Right lobe of liver (tissue), 6 donors: ENCODE measurements around the gene RAP1GAP. TPM values are rescaled to one million over a fixed set of nuclear protein-coding genes. Genes with fewer than 3 reads are reported as not detected.

Source experiments
- ATAC-seq, 4 donors: fragments of 200-7000 bp; cut with Tn5 transposase; one replicate each; pipeline ENCODE4 v1.9.1; 2020; ENCODE audit warnings: mild to moderate bottlenecking in 4 of 4, moderate library complexity in 4 of 4
- DNase-seq, 3 donors: peaks; one replicate each; pipeline ENCODE4 v3.0.0-alpha.2; 2020
- H3K27ac ChIP-seq, 3 donors: fragments of 200-600 bp; one replicate each; pipeline ENCODE4 v1.8.0; 2022
- H3K27me3 ChIP-seq, 2 donors: fragments of 200-600 bp; one replicate each; pipeline ENCODE4 v1.8.0; 2022
- H3K36me3 ChIP-seq, 4 donors: fragments of 200-600 bp; sonication (generic) in 1 of 4; one replicate each; pipeline versions ENCODE4 v1.5.1 to v1.8.0; 2017 to 2022; ENCODE audit warnings: control low read depth in 1 of 4
- H3K4me1 ChIP-seq, 4 donors: fragments of 200-600 bp; sonication (generic) in 1 of 4; one replicate each; pipeline versions ENCODE4 v1.5.1 to v1.8.0; 2017 to 2022; ENCODE audit warnings: control low read depth in 1 of 4
- H3K4me3 ChIP-seq, 3 donors: fragments of 200-600 bp; one replicate each; pipeline ENCODE4 v1.8.0; 2022
- H3K9me3 ChIP-seq, 4 donors: fragments of 200-600 bp; sonication (generic) in 1 of 4; one replicate each; pipeline versions ENCODE4 v1.5.1 to v1.8.0; 2017 to 2022; ENCODE audit warnings: control low read depth in 1 of 4
- POLR2A ChIP-seq: fragments of 450-650 bp; IDR thresholded peaks from one replicate; pipeline ENCODE4 v1.6.1; 2017; ENCODE audit warnings: antibody characterized with exemption, mild to moderate bottlenecking
- WGBS: methylation state at CpG from one replicate; pipeline ENCODE4 v1.1.6; 2018; ENCODE audit warnings: low coverage, low lambda C conversion rate; ENCODE audit not compliant: insufficient coverage; ENCODE audit errors: missing lambda C conversion rate; 5-methylcytosine and 5-hydroxymethylcytosine counted together
- intact Hi-C, 2 donors: fragments of 100-400 bp; cut with DNase I; formaldehyde crosslinking; loops; one replicate each; pipeline versions ENCODE4 v1.11.2 to v1.14.1; 2022
- total RNA-seq, 6 experiments: library from RNA; depleted of rRNA in 2 of 6; stranded (reverse); fragments of >200 nt in 2 of 6; fragmentation: NEBNext Ultra II Directional in 3 of 6; extraction: Animal tissue kit (Norgen Biotek cat#: 25700) in 3 of 6; gene quantifications; one replicate each; pipeline versions ENCODE4 v1.1.0 to v1.2.4, GENCODE V29; 2016 to 2023
- TF ChIP-seq, protein P1 (sequence below), 4 donors: fragments of 200-600 bp in 3 of 4; fragments of 450-650 bp in 1 of 4; IDR thresholded peaks; one replicate each; pipeline versions ENCODE4 v1.5.1 to v1.8.0; 2016 to 2022; ENCODE audit warnings: antibody characterized with exemption in 4 of 4, mild to moderate bottlenecking in 2 of 4
- donor health status: DM: no; HTN: yes; CAD: no.
- donor health status: DM: no; HTN: no; CAD: no.
- donor health status: DM: no; HTN: no; CAD: no.
- donor health status: DM: no; HTN: yes; CAD: no.
- donor health status: DM: no; HTN: yes; CAD: no.

RAP1GAP gene
- total RNA-seq, 6 experiments from 2014 or later: 8.0 to 38.1 (median 22.2) TPM

GRCh38 chr1:21691739-21692138, 22.6 kb upstream of the RAP1GAP start:
- Histone ChIP-seq H3K9me3 (no peaks in the 10 kb centered on the region), H3K4me3 (no peak overlapping the region), H3K27me3 (no peaks in the 10 kb centered on the region), H3K36me3 (peaks cover 0 to 64% (median 13%) of the 10 kb centered on the region in 4 donors), H3K27ac (no peak overlapping the region), H3K4me1 (no peaks in the 10 kb centered on the region)
- DNase-seq: no peak
- no peak for ATAC-seq
- 74% methylated on average over 3 of the region's 3 CpGs for WGBS
- TF ChIP-seq, protein P1, sequence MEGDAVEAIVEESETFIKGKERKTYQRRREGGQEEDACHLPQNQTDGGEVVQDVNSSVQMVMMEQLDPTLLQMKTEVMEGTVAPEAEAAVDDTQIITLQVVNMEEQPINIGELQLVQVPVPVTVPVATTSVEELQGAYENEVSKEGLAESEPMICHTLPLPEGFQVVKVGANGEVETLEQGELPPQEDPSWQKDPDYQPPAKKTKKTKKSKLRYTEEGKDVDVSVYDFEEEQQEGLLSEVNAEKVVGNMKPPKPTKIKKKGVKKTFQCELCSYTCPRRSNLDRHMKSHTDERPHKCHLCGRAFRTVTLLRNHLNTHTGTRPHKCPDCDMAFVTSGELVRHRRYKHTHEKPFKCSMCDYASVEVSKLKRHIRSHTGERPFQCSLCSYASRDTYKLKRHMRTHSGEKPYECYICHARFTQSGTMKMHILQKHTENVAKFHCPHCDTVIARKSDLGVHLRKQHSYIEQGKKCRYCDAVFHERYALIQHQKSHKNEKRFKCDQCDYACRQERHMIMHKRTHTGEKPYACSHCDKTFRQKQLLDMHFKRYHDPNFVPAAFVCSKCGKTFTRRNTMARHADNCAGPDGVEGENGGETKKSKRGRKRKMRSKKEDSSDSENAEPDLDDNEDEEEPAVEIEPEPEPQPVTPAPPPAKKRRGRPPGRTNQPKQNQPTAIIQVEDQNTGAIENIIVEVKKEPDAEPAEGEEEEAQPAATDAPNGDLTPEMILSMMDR (IDR thresholded peaks at IDR 0.05): no peak
- TF ChIP-seq POLR2A: no peak
- intact Hi-C loops: no loop called here

GRCh38 chr1:21689661-21690372, 20.7 kb upstream of the RAP1GAP start:
- H3K9me3 ChIP-seq: no peaks in the 10 kb centered on the region
- H3K4me1 ChIP-seq: no peaks in the 10 kb centered on the region
- no peaks in the 10 kb centered on the region for H3K27me3 ChIP-seq
- no peak for ATAC-seq
- DNase-seq: no peak
- peaks cover 0 to 63% (median 14%) of the 10 kb centered on the region in 4 donors for H3K36me3 ChIP-seq
- WGBS: 91% methylated on average over 5 of the region's 6 CpGs
- TF ChIP-seq, protein P1 (IDR thresholded peaks at IDR 0.05): no peak
- TF ChIP-seq POLR2A: no peak
- H3K4me3 ChIP-seq: no peak overlapping the region
- no peak overlapping the region for H3K27ac ChIP-seq
- intact Hi-C loops: no loop called here

DNA sequence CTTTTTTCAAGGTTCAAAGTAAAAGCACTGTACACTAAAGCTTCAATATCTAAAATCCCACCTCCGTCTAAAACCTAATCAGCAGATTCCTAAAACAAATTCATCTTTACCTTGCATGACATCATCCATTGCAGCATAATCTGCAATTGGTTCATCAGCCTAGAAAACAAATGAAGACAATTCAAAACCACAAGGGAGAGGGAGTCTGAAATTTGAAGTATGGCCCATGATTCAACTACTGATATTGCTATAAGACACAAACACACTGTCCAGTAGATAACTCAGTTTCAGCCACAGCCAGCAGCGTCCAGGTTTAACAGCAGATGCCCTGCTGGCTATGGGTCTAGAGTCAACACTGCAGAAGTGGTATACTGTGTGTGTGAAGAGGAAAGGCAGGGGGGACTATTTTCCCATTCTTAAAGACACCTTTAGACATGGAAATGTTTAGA, 17.9 kb upstream of the RAP1GAP start:
- DNase-seq (no peak), ATAC-seq (no peak)
- TF ChIP-seq, protein P1 (IDR thresholded peaks at IDR 0.05): no peak
- TF ChIP-seq POLR2A: no peak
- 100% methylated on average over 1 of the region's 2 CpGs for WGBS
- intact Hi-C loops: no loop called here
- H3K9me3 ChIP-seq: no peaks in the 10 kb centered on the region
- peaks cover 0 to 36% (median 9%) of the 10 kb centered on the region in 4 donors for H3K36me3 ChIP-seq
- H3K4me3 ChIP-seq: no peak overlapping the region
- no peaks in the 10 kb centered on the region for H3K27me3 ChIP-seq
- no peaks in the 10 kb centered on the region for H3K4me1 ChIP-seq
- no peak overlapping the region for H3K27ac ChIP-seq

GRCh38 chr1:21685946-21686678, 17.0 kb upstream of the RAP1GAP start:
- 92% methylated on average over 4 of the region's 4 CpGs for WGBS
- Histone ChIP-seq H3K27ac (no peak overlapping the region), H3K4me1 (no peaks in the 10 kb centered on the region), H3K36me3 (peaks cover 0 to 35% (median 5%) of the 10 kb centered on the region in 4 donors), H3K27me3 (no peaks in the 10 kb centered on the region), H3K9me3 (no peaks in the 10 kb centered on the region), H3K4me3 (no peak overlapping the region)
- ATAC-seq (no peak), DNase-seq (no peak)
- TF ChIP-seq POLR2A: no peak
- TF ChIP-seq, protein P1 (IDR thresholded peaks at IDR 0.05): no peak
- intact Hi-C loops: no loop called here
